Left colon (tissue), 2 donors: ENCODE data around the gene TDRD7. TPM values are rescaled to one million over a fixed set of nuclear protein-coding genes. Genes with fewer than 3 reads are reported as not detected.

Source experiments
- ATAC-seq: fragments of 200-7000 bp; cut with Tn5 transposase; one replicate; pipeline ENCODE4 v1.9.1; 2020; ENCODE audit warnings: mild to moderate bottlenecking, moderate library complexity
- DNase-seq, 2 donors: peaks; one replicate each; pipeline ENCODE4 v3.0.0-alpha.2; 2020
- intact Hi-C, 2 donors: fragments of 100-400 bp; cut with DNase I in 1 of 2; cut with micrococcal nuclease in 1 of 2; formaldehyde crosslinking; loops; one replicate each; pipeline versions ENCODE4 v1.11.2 to v1.14.0; 2022; cut with DNase I, micrococcal nuclease
- long read RNA-seq: library from polyadenylated mRNA; unstranded; transcript quantifications from one replicate; pipeline ENCODE4 v2.0.0, GENCODE V29; 2021
- total RNA-seq, 2 donors: library from RNA; stranded (reverse); fragmentation: NEBNext Ultra II Directional; extraction: Animal tissue kit (Norgen Biotek cat#: 25700); gene quantifications; one replicate each; pipeline ENCODE4 v1.2.1, GENCODE V29; 2021
- donor health status: DM: no; HTN: no; CAD: no.
- donor health status: DM: yes; HTN: yes; CAD: no.

The TDRD7 gene
- 10 to 100 TPM; 30.7 to 37.7 TPM for total RNA-seq
- long read RNA-seq, transcript TDRD7-201 (17 exons, 3,834 nt), result major isoform, 49 of 66 reads
- long read RNA-seq, partial matches to known transcripts, result 6 of 66 reads
- long read RNA-seq, other reads (novel, unspliced or antisense), result 11 of 66 reads

- DNase-seq (peak; percentile 81 to 92), ATAC-seq (peak; percentile 89)
- intact Hi-C loops, result no loop called here
Observed at GRCh38 chr9:97411789-97412625, at the start of gene TDRD7. TDRD7 (plus strand) TSS chr9:97412096; CDS start chr9:97428466, 16,370 bp downstream.

GRCh38 chr9:97362777-97363545 is 48.9 kb upstream of the TDRD7 start:
- intact Hi-C loops, result no loop called here
- DNase-seq (no peak), ATAC-seq (no peak)

- ATAC-seq (no peak), DNase-seq (no peak)
- intact Hi-C loops, result no loop called here
Observed at GRCh38 chr9:97363661-97364299, 48.1 kb upstream of the TDRD7 start.

GRCh38 chr9:97364769-97365490 is 47.0 kb upstream of the TDRD7 start:
- intact Hi-C loops, result no loop called here
- ATAC-seq, result peak; percentile 73
- DNase-seq, result no peak

GRCh38 chr9:97365634-97366033 is 46.3 kb upstream of the TDRD7 start:
- ATAC-seq, result no peak
- no peak for DNase-seq
- intact Hi-C loops, result no loop called here

GRCh38 chr9:97366476-97366875 is 45.4 kb upstream of the TDRD7 start:
- intact Hi-C loops, result no loop called here
- DNase-seq (no peak), ATAC-seq (peak; percentile 57)

- intact Hi-C loops, result no loop called here
- no peak for ATAC-seq
- DNase-seq, result no peak
Observed at GRCh38 chr9:97366889-97367288, 45.0 kb upstream of the TDRD7 start.

GRCh38 chr9:97367729-97368128 is 44.2 kb upstream of the TDRD7 start:
- ATAC-seq (no peak), DNase-seq (no peak)
- intact Hi-C loops, result no loop called here

GRCh38 chr9:97368964-97369363 is 42.9 kb upstream of the TDRD7 start:
- intact Hi-C loops, result no loop called here
- ATAC-seq (no peak), DNase-seq (no peak)

- DNase-seq (no peak), ATAC-seq (peak; percentile 55)
- intact Hi-C loops, result no loop called here
Observed at GRCh38 chr9:97372580-97372979, 39.3 kb upstream of the TDRD7 start.

GRCh38 chr9:97373331-97373730 is 38.6 kb upstream of the TDRD7 start:
- intact Hi-C loops, result no loop called here
- ATAC-seq, result peak; percentile 95
- peak in 1 of 2 donors; percentile 43 for DNase-seq

- ATAC-seq (no peak), DNase-seq (no peak)
- intact Hi-C loops, result no loop called here
Observed at GRCh38 chr9:97374811-97375210, 37.1 kb upstream of the TDRD7 start.

- no peak for ATAC-seq
- intact Hi-C loops, result no loop called here
- DNase-seq, result no peak
Observed at GRCh38 chr9:97376902-97377301, 35.0 kb upstream of the TDRD7 start.

GRCh38 chr9:97382099-97382718 is 29.7 kb upstream of the TDRD7 start:
- DNase-seq, result no peak
- peak; percentile 64 for ATAC-seq
- intact Hi-C loops, result no loop called here

GRCh38 chr9:97384406-97385262 is 27.3 kb upstream of the TDRD7 start:
- ATAC-seq (no peak), DNase-seq (no peak)
- intact Hi-C loops, result no loop called here

- ATAC-seq (no peak), DNase-seq (no peak)
Observed at GRCh38 chr9:97385626-97386264, 26.2 kb upstream of the TDRD7 start.

GRCh38 chr9:97386265-97386633 is 25.6 kb upstream of the TDRD7 start:
- ATAC-seq (peak; percentile 72), DNase-seq (peak; percentile 45 to 54)
- intact Hi-C loops, result no loop called here

More at GRCh38 chr9:97385626-97386264, 26.2 kb upstream of the TDRD7 start:
- intact Hi-C loops, result no loop called here
